Left ventricle myocardium inferior (tissue), 1 donor: ENCODE measurements around the gene ZBTB8B. TPM values are rescaled to one million over a fixed set of nuclear protein-coding genes. Genes with fewer than 3 reads are reported as not detected.
A peak's percentile ranks its signal among the peaks of the same experiment; 100 is the strongest.
"Not testable (repeated sequence)": the region's sequence is repeated elsewhere in the genome, so short reads cannot be mapped to it uniquely, and the experiment has no call there.

Source experiments
- DNase-seq: peaks from one replicate; pipeline ENCODE4 v3.0.0-alpha.2; 2020
- H3K27ac ChIP-seq: fragments of 200-600 bp; replicated peaks from 2 replicates; pipeline ENCODE4 v1.8.0; 2021
- H3K27me3 ChIP-seq: fragments of 200-600 bp; 2 replicates; pipeline ENCODE4 v1.8.0; 2021; ENCODE audit warnings: low read depth
- H3K36me3 ChIP-seq: fragments of 200-600 bp; 2 replicates; pipeline ENCODE4 v1.8.0; 2021
- H3K4me1 ChIP-seq: fragments of 200-600 bp; 2 replicates; pipeline ENCODE4 v1.8.0; 2021
- H3K4me3 ChIP-seq: fragments of 200-600 bp; 2 replicates; pipeline ENCODE4 v1.8.0; 2021; ENCODE audit warnings: mild to moderate bottlenecking, moderate library complexity
- H3K9me3 ChIP-seq: fragments of 200-600 bp; replicated peaks from 2 replicates; pipeline ENCODE4 v1.8.0; 2021
- CTCF ChIP-seq: fragments of 200-600 bp; IDR thresholded peaks from 2 replicates; pipeline ENCODE4 v1.8.0; 2021; ENCODE audit warnings: antibody characterized with exemption, mild to moderate bottlenecking, borderline replicate concordance
- intact Hi-C: fragments of 100-400 bp; cut with micrococcal nuclease; formaldehyde crosslinking; loops from one replicate; pipeline ENCODE4 v1.11.0; 2022
- total RNA-seq: library from RNA; stranded (reverse); fragmentation: NEBNext Ultra II Directional; extraction: Animal tissue kit (Norgen Biotek cat#: 25700); gene quantifications from one replicate; pipeline ENCODE4 v1.2.1, GENCODE V29; 2021
- donor health status: DM: no; HTN: yes; CAD: no; lungs with severe emphysema.

Gene ZBTB8B
- total RNA-seq, 1 donor from 2014 or later, result 0.03 TPM

GRCh38 chr1:32454726-32455125 is 10.1 kb upstream of the ZBTB8B start:
- intact Hi-C loops, result no loop called here
- DNase-seq, result peak; percentile 17
- no peaks in the 10 kb centered on the region for H3K36me3 ChIP-seq
- no peaks in the 10 kb centered on the region for H3K27me3 ChIP-seq
- H3K9me3 ChIP-seq, result peaks cover 27% of the 10 kb centered on the region
- no peak overlapping the region for H3K27ac ChIP-seq
- peaks cover 6% of the 10 kb centered on the region for H3K4me1 ChIP-seq
- no peak for TF ChIP-seq CTCF
- no peak overlapping the region for H3K4me3 ChIP-seq

- Histone ChIP-seq H3K4me1 (peaks cover 6% of the 10 kb centered on the region), H3K27ac (no peak overlapping the region), H3K9me3 (peaks cover 23% of the 10 kb centered on the region), H3K27me3 (peaks cover 1% of the 10 kb centered on the region), H3K36me3 (no peaks in the 10 kb centered on the region), H3K4me3 (no peak overlapping the region)
- no peak for DNase-seq
- TF ChIP-seq CTCF, result no peak
- intact Hi-C loops, result no loop called here
These were observed 8.9 kb upstream of the ZBTB8B start for GRCh38 chr1:32455958-32456357.

- intact Hi-C loops, H3K27ac ChIP-seq: not testable (repeated sequence)
- H3K27me3 ChIP-seq, result peaks cover 13% of the 10 kb centered on the region
These were observed 6.1 kb upstream of the ZBTB8B start for GRCh38 chr1:32458798-32459197.

GRCh38 chr1:32462977-32463376 is 1.9 kb upstream of the ZBTB8B start:
- H3K36me3 ChIP-seq, H3K4me3 ChIP-seq, intact Hi-C loops, DNase-seq, H3K27ac ChIP-seq: not testable (repeated sequence)
- peaks cover 55% of the 10 kb centered on the region for H3K27me3 ChIP-seq
- H3K9me3 ChIP-seq, result peaks cover 21% of the 10 kb centered on the region
- H3K4me1 ChIP-seq, result peaks cover 16% of the 10 kb centered on the region

More at GRCh38 chr1:32458798-32459197, 6.1 kb upstream of the ZBTB8B start:
- H3K9me3 ChIP-seq, result peaks cover 23% of the 10 kb centered on the region
- H3K36me3 ChIP-seq, DNase-seq, H3K4me3 ChIP-seq, H3K4me1 ChIP-seq: not testable (repeated sequence)

GRCh38 chr1:32464191-32464715 is 619 bp upstream of the ZBTB8B start:
- DNase-seq, result no peak
- peaks cover 67% of the 10 kb centered on the region for H3K27me3 ChIP-seq
- H3K9me3 ChIP-seq, result peaks cover 8% of the 10 kb centered on the region
- TF ChIP-seq CTCF, result no peak
- intact Hi-C loops, result no loop called here
- no peak overlapping the region for H3K27ac ChIP-seq
- H3K36me3 ChIP-seq, result no peaks in the 10 kb centered on the region
- peaks cover 16% of the 10 kb centered on the region for H3K4me1 ChIP-seq
- peak overlapping the region; percentile 68 for H3K4me3 ChIP-seq

GRCh38 chr1:32465578-32465933 is 684 bp downstream of the ZBTB8B start:
- no peak overlapping the region for H3K27ac ChIP-seq
- no peak for DNase-seq
- intact Hi-C loops, result no loop called here
- H3K4me3 ChIP-seq, result peak overlapping the region; percentile 68
- no peaks in the 10 kb centered on the region for H3K9me3 ChIP-seq
- H3K4me1 ChIP-seq, result peaks cover 16% of the 10 kb centered on the region
- H3K36me3 ChIP-seq, result no peaks in the 10 kb centered on the region
- no peak for TF ChIP-seq CTCF
- peaks cover 81% of the 10 kb centered on the region for H3K27me3 ChIP-seq
